Erythroblast (primary cell): ENCODE measurements around the gene WNT5A.
A peak's percentile ranks its signal among the peaks of the same experiment; 100 is the strongest.

Experiments
- DNase-seq, 2 experiments: peaks; one replicate each; lab custom pipeline; 2025; lab: John Stamatoyannopoulos, UW
- GATA1 ChIP-seq: IDR thresholded peaks from 2 replicates; pipeline ENCODE4 v1.6.1; 2011; ENCODE audit warnings: low read depth, mild to moderate bottlenecking, control low read depth, low read length, moderate library complexity
- POLR2A ChIP-seq: IDR thresholded peaks from 2 replicates; pipeline ENCODE4 v1.6.1; 2011; ENCODE audit warnings: mild to moderate bottlenecking, low read length

WNT5A gene

DNA sequence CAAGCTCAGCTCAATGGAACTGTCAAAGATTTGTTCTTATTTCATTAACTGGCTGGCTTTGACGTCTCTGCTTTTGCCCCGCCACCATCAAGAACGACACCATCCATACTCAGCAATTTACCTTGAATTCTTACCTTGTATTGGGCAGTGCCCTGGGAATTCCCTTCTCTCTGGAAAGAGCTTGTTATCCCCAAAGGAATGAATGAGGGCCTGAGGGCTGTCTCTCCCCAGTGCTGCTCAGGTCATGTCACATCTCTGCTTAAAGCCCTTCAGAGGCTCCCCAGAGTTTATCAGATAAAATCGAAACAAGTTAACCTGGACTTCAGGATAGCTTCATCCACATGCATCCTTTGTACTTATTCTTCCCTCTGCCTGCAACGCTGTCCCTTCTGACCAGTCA is 5.9 kb upstream of the WNT5A start:
- DNase-seq, result no peak
- TF ChIP-seq POLR2A (no peak), GATA1 (no peak)

DNA sequence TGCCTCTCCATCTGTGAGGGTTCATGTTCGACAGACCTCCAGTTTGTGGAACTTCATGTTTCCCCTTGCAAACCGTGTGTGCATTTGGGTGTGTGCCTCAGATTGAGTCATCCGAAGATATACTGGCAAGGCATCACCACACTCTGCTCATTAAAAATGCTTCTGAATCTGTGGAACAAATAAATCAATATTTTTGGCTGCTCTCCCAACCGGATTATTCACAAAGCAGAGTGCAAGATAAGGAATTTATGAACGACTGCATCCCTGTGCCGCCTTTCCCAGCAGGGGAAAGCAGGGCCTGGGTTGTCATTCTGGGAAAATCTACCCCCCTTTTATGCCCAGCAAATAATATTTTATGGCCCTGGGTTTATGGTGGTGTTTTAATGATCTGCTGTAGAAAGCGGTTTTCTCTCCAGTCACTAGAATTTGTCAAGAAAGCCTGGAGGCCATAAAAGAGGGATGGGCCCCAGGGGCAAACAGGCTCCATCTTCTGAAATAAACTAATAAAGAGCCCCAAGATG is 4.2 kb upstream of the WNT5A start:
- TF ChIP-seq GATA1 (no peak), POLR2A (no peak)
- no peak for DNase-seq

DNA sequence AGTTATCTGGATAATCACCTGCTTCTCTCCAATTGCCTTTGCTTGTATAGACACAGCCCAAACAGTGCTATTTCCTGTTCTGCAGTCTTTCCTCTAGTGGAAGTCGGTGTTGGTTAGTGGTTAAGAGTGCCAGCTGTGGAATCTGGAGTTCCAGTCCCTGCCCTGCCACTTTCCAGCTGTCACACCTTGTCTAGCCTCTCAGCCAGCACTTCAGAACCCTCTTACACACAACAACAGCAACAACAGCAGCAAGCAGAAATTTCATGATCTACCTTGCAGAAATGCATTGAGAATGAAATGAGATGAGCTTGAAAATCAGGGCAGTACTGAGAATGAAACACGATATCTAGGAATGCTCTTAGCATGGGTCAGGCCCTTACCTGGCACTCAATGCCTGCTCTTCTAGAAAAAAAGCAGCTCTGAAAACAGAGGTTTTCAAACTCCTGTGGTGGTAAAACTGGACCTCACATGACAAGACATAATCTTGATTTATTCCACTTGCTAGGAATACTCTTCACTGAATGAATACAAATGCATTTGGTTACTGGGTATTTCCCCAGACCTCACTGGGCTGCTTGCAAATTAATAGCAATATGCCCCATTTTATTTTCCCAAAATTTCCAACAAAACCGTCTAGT is 3.3 kb upstream of the WNT5A start:
- TF ChIP-seq GATA1, result no peak
- TF ChIP-seq POLR2A, result no peak
- DNase-seq, result no peak

DNA sequence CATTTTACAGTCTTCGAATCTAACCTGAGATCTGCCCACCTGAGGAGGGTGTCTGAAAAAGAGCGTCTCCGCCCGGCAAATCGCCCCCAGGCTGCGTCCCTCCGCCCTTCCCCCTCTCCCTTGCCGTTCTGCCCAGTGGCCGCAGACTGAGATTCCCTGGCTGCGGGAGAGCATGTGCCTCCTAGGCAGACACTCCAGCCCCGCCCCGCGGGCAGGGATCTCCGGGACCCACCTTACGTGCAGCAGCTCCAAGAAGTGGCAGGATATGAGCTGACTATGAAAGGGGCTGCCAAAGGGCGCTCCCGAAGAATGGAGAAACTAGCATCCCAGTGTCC is 2.7 kb upstream of the WNT5A start:
- DNase-seq, result no peak
- TF ChIP-seq POLR2A, result no peak
- TF ChIP-seq GATA1, result no peak

DNA sequence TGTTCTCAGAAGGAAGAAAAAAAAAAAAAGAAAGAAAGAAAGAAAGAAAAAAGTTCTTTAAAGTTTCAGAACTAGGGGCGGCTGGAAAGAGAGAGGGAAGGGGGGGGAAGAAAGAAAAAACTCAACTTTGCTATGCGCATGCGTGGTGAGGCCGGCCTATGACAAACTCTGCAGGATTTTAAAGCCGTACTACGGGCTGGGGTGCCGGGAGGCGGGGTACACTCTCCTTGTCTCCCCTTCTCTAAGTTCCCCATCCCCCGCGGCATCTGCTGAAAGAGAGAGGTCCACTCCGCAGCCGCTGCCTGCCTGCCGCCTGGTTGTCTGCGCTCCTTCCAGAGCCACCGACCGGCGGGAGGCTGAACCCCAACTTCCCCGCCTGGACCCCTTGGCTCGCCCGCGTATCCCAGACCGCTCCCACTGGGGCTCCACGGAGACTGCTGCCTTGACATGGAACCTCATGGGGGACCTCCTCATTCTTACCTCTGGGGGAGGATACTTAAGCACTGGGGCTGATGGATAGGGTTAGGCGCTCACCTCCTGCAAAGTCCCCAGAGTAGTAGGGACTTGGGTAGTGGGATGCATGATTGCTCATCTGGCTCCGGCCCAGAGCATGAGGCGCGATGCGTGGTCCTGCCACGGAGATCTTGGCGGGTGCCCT is 1.4 kb upstream of the WNT5A start:
- TF ChIP-seq GATA1, result no peak
- peak; percentile 1 for DNase-seq

DNA sequence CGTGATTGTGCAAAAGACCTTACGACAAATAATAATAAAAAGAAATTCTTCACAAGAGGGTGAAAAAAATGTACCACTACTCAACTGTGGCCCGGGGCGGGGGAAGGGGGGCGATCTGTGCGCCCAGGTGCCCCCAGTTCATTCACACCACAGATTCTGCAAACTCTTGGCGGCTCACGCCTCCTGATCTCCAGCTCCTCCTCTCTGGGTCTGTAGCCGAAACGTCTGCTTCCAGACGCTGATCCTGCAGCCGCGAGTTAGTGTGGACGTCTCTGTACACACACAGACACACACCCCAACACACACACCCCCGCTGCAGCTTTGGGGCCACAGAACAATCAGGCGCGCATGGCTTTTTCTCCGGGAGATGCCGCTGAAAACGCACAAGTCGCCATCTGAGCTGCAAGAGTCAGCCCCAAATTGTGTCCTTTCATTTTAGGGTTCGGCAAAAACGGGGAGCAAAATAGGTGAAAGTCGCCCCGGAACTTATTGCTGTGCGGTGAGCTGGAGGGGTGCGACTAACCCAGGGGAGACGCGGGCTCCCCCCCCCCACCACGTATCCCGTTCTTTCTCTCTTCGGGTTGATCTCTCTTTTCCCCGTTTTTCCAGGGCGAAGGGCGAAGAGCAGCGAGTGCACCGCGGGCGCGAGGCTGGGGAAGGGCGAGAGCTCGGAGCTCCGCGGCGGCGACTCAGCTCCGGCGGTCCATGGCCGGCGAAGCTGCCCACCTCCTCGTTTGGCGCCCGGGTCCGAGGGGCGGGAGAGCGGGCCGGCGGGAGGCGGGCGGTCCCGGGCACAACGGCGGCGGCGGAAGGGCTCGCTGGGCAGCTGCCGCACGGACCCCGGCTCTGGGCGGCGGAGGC is 505 bp upstream of the WNT5A start:
- TF ChIP-seq POLR2A, result no peak
- no peak for TF ChIP-seq GATA1
- no peak for DNase-seq

DNA sequence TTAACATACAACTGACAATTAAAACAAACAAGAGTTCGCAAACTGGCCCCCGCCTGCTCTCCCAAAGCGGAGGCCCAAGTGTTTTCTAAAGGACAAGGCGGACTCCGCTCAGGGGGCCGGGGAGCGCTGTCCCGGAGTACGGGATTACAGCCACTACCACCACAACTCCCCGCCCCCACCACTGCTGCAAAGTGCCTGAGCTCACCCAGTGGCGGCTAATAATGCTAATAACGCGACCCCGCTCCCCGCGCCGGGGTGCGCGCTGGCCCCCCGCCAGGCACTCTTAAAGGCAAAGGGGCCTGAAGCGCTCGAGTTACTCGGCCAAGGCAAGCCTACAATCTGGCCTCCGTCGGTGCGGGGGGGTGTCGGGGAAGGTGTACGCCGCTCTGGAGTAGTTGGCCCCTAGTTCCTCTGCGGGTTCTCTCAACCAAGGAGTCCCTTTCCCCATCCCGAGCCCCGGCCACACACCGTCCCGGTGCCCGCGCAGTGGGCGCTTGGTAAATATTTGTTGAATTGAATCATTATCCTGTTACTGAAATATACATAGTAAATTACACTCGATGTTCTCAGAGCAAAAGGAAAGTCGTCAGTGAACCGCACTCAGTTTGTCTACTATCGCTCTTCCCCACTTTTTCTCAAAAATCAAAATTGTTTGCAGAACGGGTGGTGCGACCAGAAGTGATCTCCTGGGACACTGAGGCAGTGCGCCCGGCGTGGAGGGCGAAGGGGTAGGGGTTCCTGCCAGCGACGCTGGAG is 827 bp downstream of the WNT5A start:
- TF ChIP-seq POLR2A (no peak), GATA1 (no peak)
- DNase-seq, result no peak

DNA sequence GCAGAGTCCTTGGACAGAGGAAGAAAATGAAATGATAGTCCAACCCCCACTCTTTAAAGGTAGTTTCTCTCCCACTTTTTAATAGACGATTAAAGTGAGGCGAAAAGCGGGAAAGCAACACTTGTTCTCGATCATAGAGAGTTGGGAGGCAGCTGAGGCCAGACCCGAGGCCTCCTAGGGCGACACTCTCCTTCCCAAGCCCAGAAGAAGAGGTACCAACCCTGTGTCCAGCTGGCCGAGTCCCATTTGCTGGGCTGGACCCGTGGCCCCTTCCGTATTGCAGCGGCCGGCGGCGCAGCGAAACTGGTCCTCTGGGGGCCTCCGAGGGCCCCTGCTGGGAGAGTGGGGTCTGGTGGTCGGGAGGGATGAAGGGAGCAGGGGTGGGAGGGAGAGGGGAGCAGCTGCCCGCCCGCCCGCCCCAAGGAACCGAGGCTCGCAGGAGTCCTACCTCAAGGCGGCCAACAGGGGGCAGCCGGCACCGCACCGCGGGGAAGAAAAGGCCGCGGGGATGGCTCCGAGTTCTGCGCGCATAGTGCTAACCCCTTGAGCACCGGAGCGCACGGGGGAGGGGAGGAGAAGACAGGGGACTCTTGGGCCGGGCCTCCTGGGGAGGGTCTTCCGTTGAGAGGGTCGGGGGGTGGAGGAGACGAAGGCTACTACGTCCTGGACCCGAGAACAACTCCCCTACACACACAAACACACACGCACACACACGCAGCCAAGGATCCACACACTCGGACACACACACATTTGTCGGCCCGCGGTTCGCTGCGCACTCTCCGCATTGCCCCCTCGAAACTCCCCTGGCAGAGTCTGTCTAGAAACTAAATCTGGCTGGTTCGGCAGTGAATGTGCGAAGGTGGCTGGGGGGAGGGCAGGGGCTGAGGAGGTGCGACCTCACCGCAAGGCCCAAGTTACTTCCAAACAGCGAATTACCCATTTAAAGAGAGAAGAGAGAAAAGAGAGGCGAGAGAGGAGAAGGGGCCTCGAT is 2.0 kb downstream of the WNT5A start:
- TF ChIP-seq POLR2A (no peak), GATA1 (no peak)
- peak; percentile 44 to 60 for DNase-seq

DNA sequence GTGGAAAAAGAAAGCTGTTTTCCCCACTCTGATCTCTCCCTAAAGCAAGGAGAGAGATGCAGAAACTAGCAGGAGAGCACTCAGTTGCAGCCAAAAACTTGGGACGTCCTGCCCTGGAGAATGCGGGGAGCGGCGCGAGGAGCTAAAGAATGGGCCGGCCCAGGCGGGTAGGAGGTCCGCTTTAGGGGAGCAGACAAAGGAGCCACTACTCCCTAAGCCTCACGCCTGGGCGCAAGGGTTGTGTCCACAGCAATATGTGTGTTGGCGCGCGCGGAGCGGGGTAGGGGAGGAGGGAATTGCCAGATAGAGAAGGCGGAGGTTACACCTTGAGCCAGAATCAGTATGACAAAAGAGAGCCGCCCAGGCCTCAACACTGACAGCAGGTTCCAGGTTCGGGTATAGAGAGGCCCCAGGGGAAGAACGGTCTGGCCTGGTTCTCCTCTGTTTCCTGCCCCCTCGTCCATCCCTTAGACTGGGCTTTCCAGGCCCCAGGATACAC is 2.9 kb downstream of the WNT5A start:
- DNase-seq, result no peak
- TF ChIP-seq GATA1 (no peak), POLR2A (no peak)

DNA sequence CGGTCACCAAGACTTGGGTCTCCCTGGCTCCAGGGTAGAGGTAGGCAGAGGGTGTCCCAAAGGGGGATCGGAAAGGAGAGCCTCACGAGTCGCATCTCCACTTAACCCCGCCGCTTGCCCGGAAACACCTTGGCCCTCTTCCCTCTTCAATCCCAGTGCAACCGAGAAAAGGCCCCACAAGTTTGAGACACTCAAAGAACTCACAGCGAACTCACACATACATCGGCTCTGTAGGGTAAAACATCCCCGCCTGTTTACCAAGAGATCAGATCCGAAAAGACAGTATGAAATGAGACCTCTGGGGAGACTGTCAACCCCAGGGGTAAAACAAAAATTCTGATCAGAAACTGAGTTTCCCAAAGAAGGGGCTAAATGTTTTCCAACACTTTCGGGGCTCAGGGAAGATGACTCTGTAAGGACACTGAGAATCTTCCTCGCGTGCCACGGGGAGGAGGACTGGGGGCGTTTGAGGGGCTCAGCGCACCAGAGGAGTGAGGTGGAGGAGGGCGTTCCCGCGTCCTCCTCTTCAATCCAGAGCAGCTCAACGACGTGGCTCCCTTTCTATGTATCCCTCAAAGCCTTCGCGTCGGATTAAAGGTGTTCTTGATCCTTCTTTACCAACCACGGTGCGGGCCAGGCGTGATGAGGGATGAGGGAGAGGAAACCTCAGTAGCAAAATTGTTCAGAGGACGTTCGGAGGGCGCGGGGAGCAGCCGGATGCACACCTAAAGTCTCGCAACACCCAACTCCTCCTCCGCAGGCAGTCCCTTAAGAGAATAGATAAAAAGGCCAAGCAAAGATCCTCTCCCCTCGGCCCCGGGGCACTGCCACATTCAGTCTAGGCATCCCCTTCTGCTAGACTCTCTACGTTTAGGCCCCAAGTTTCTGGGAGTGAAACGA is 3.7 kb downstream of the WNT5A start:
- TF ChIP-seq POLR2A, result no peak
- no peak for TF ChIP-seq GATA1
- no peak for DNase-seq

DNA sequence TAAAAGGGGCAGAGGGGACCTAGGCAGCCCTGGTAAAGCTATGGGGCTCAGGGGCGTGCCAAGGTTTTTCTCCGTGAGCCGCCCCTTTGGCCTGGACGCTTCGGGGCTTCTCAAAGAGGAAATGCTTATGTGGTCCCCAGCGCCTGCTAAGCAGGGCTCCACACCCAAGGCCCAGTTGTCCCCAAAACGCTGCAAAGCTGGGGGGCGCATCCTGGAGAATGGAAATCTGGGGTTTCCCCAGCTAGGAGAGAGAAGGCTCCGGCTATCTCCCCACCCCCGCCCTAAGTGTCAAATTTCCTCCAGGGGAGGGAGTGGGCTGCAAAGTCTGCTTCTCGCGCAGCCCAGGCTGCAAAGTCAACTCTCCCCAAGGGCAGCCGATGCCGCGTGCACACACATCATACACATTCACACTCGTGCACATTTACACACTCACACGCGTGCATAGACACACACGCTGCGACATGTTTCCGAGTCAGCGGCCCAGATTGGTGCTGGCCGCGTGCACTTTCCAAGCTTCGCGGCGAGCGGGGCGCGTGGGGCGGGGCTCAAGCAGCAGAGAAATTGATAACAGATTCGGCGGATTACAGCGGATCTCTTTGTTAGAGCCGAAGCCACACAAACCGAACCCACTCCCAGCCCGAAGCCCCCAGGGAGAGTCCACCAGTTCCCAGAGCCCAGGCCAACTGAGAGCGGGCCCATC is 4.5 kb downstream of the WNT5A start:
- no peak for TF ChIP-seq POLR2A
- TF ChIP-seq GATA1, result no peak
- DNase-seq, result no peak
